GM12878 (cell line): ENCODE measurements around the gene YWHAH. TPM values are rescaled to one million over a fixed set of nuclear protein-coding genes. Genes with fewer than 3 reads are reported as not detected.

Experiments used
- BCL11A ChIP-seq: IDR thresholded peaks from 2 replicates; pipeline ENCODE4 v1.6.1; 2011; ENCODE audit warnings: low read depth, low read length
- CEBPZ ChIP-seq: fragments of 150-350 bp; IDR thresholded peaks from 2 replicates; pipeline ENCODE4 v1.6.1; 2016; ENCODE audit warnings: low read depth, low read length
- CHD2 ChIP-seq: IDR thresholded peaks from 2 replicates; pipeline ENCODE4 v1.6.1; 2011; ENCODE audit warnings: low read depth, low read length, improper control_type of control experiment, borderline replicate concordance
- CHD4 ChIP-seq: fragments of 200-600 bp; sonication (generic); IDR thresholded peaks from 2 replicates; pipeline ENCODE4 v1.6.1; 2016; ENCODE audit warnings: mild to moderate bottlenecking
- E4F1 ChIP-seq: fragments of 450-650 bp; IDR thresholded peaks from 2 replicates; pipeline ENCODE4 v1.6.1; 2018; ENCODE audit warnings: borderline replicate concordance, mild to moderate bottlenecking; ENCODE audit not compliant: partially characterized antibody
- ELK1 ChIP-seq: IDR thresholded peaks from 2 replicates; pipeline ENCODE4 v1.6.1; 2012; ENCODE audit warnings: low read depth, low read length, improper control_type of control experiment
- EP300 ChIP-seq, 2 experiments: fragments of 150-350 bp in 1 of 2; IDR thresholded peaks; 2 replicates each; pipeline ENCODE4 v1.6.1; 2011 to 2012; ENCODE audit warnings: low read depth in 2 of 2, low read length in 2 of 2, borderline replicate concordance in 1 of 2, improper control_type of control experiment in 1 of 2, inconsistent platforms in 1 of 2; ENCODE audit not compliant: control insufficient read depth in 1 of 2
- EZH2 ChIP-seq: IDR thresholded peaks from 2 replicates; pipeline ENCODE4 v1.6.1; 2012; ENCODE audit warnings: low read depth, mild to moderate bottlenecking, control low read depth, inconsistent platforms, low read length, borderline replicate concordance; ENCODE audit not compliant: control insufficient read depth
- JUND ChIP-seq: IDR thresholded peaks from 2 replicates; pipeline ENCODE4 v1.6.1; 2012; ENCODE audit warnings: low read depth, mild to moderate bottlenecking, low read length, improper control_type of control experiment, moderate library complexity
- KDM1A ChIP-seq: fragments of 200-600 bp; sonication (generic); IDR thresholded peaks from 2 replicates; pipeline ENCODE4 v1.6.1; 2016; ENCODE audit warnings: borderline replicate concordance
- MYC ChIP-seq: IDR thresholded peaks from 2 replicates; pipeline ENCODE4 v1.6.1; 2011; ENCODE audit warnings: mild to moderate bottlenecking, low read length, moderate library complexity, inconsistent platforms; ENCODE audit not compliant: insufficient read depth, insufficient replicate concordance, insufficient read length, severe bottlenecking
- PAX5 ChIP-seq: IDR thresholded peaks from 2 replicates; pipeline ENCODE4 v1.6.1; 2011; ENCODE audit warnings: low read depth, low read length, borderline replicate concordance
- RFX5 ChIP-seq: IDR thresholded peaks from 2 replicates; pipeline ENCODE4 v1.6.1; 2011; ENCODE audit warnings: low read depth, low read length, improper control_type of control experiment
- RUNX3 ChIP-seq: IDR thresholded peaks from 2 replicates; pipeline ENCODE4 v1.6.1; 2012; ENCODE audit warnings: low read length, inconsistent platforms
- SMC3 ChIP-seq: IDR thresholded peaks from 2 replicates; pipeline ENCODE4 v1.6.1; 2011; ENCODE audit warnings: low read length, improper control_type of control experiment, borderline replicate concordance
- SREBF2 ChIP-seq: IDR thresholded peaks from 2 replicates; pipeline ENCODE4 v1.6.1; 2012; ENCODE audit warnings: mild to moderate bottlenecking, low read length
- SUPT20H ChIP-seq: IDR thresholded peaks from 2 replicates; pipeline ENCODE4 v1.6.1; 2011; ENCODE audit warnings: low read depth, mild to moderate bottlenecking, low read length, moderate library complexity, borderline replicate concordance; ENCODE audit not compliant: control insufficient read depth
- TCF12 ChIP-seq: IDR thresholded peaks from 2 replicates; pipeline ENCODE4 v1.6.1; 2011; ENCODE audit warnings: low read depth, mild to moderate bottlenecking, low read length
- polyA plus RNA-seq, 11 experiments: library from polyadenylated mRNA; depleted of rRNA in 4 of 11; unstranded in 6 of 11; stranded (reverse) in 5 of 11; fragments of >200 nt; fragmentation: Nextera tagmentation in 4 of 11; fragmentation: Illumina TruSeq in 1 of 11; extraction: Ambion mirVana in 4 of 11; extraction: Trizol in 1 of 11; gene quantifications; 1 replicate in 1 of 11; 2 replicates in 10 of 11; pipeline versions ENCODE4 v1.2.1 to v1.2.3, GENCODE V29; 2011 to 2016; ENCODE audit warnings: inconsistent platforms in 2 of 11, missing spikeins in 2 of 11, low read depth in 1 of 11
- total RNA-seq, 4 experiments: library from RNA; depleted of rRNA in 3 of 4; stranded (reverse); fragments of >200 nt in 3 of 4; fragmentation: Illumina TruSeq in 1 of 4; extraction: Trizol in 1 of 4; gene quantifications; 2 replicates each; pipeline versions ENCODE4 v1.2.1 to v1.2.3, GENCODE V29; 2013 to 2021
- TF ChIP-seq, protein P1 (sequence below): IDR thresholded peaks from 2 replicates; pipeline ENCODE4 v1.6.1; 2012; ENCODE audit warnings: low read depth, low read length, improper control_type of control experiment
- TF ChIP-seq, protein P2 (sequence below): fragments of 450-650 bp; IDR thresholded peaks from 2 replicates; pipeline ENCODE4 v1.6.1; 2016; ENCODE audit warnings: mild to moderate bottlenecking

The YWHAH gene
- total and polyA plus RNA-seq, 10 of the 15 experiments (the other 5 are each of a cell fraction or from before 2014, with no cell fraction given) = 34.2 to 197 (median 115) TPM

DNA sequence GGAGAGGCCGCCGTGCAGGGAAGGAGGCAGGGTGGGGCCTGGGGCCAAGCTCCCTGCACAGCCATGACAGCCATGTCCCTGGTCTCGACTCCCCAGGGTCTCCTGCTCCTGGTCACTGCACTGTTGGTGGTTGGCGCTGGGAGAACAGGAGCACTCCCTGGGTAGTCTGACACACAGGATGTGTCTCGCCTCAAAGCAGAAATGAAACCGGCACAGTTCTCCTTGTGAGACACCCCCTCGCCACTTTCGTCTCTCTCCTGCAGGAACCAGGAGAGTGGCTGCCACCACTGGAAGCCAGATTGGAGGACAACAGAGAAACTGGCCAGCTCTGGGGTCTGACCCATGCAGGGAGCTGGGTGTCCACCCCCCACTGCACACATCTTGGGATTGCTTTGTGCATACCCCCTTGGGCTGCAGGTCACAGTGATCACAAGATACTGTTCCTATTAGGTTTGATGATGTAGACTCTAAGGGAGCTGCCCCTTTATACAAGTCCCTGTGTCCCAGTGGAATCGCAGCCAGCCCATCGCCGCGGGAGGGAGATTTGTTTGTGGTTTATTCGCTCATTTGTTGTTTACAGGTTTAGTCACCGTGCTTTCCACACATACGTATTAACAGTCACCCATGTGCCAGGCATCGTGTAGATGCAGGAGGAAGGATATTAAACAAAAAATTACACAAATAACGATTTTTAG is 27.0 kb upstream of the YWHAH start (continued):
- TF ChIP-seq MYC = no peak
- TF ChIP-seq SREBF2 = no peak
- TF ChIP-seq PAX5 = 0 out of 2 replicates have a peak, but pooled peaks have one; percentile 30
- TF ChIP-seq, protein P1, sequence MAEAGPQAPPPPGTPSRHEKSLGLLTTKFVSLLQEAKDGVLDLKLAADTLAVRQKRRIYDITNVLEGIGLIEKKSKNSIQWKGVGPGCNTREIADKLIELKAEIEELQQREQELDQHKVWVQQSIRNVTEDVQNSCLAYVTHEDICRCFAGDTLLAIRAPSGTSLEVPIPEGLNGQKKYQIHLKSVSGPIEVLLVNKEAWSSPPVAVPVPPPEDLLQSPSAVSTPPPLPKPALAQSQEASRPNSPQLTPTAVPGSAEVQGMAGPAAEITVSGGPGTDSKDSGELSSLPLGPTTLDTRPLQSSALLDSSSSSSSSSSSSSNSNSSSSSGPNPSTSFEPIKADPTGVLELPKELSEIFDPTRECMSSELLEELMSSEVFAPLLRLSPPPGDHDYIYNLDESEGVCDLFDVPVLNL = no peak
- no peak for TF ChIP-seq EZH2
- TF ChIP-seq EP300 (IDR thresholded peaks at IDR 0.05; ENCODE audit: borderline replicate concordance in 1 of 2, control insufficient read depth in 1 of 2, low read depth in 2 of 2, low read length in 2 of 2) = peak; percentile 51 to 70; a peak in 2 of 4 replicates
- no peak for TF ChIP-seq CHD4
- TF ChIP-seq CHD2 = no peak
- no peak for TF ChIP-seq JUND
- no peak for TF ChIP-seq TCF12
- TF ChIP-seq RUNX3 = peak; percentile 73
- TF ChIP-seq KDM1A = no peak
- no peak for TF ChIP-seq SMC3
- no peak for TF ChIP-seq E4F1
- TF ChIP-seq, protein P2, sequence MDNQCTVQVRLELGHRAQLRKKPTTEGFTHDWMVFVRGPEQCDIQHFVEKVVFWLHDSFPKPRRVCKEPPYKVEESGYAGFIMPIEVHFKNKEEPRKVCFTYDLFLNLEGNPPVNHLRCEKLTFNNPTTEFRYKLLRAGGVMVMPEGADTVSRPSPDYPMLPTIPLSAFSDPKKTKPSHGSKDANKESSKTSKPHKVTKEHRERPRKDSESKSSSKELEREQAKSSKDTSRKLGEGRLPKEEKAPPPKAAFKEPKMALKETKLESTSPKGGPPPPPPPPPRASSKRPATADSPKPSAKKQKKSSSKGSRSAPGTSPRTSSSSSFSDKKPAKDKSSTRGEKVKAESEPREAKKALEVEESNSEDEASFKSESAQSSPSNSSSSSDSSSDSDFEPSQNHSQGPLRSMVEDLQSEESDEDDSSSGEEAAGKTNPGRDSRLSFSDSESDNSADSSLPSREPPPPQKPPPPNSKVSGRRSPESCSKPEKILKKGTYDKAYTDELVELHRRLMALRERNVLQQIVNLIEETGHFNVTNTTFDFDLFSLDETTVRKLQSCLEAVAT = no peak
- TF ChIP-seq RFX5 = no peak
- TF ChIP-seq SUPT20H = no peak
- TF ChIP-seq ELK1 = no peak
- TF ChIP-seq CEBPZ = no peak
- TF ChIP-seq BCL11A = peak; percentile 73
